Measurements from ENCODE around the gene PRDM1. TPM values are rescaled to one million over a fixed set of nuclear protein-coding genes. Genes with fewer than 3 reads are reported as not detected.
A peak's percentile ranks its signal among the peaks of the same experiment; 100 is the strongest.

Gene PRDM1
- total and polyA plus RNA-seq, 10 donors: 2.2 to 63.7 (median 42.3) TPM

DNA sequence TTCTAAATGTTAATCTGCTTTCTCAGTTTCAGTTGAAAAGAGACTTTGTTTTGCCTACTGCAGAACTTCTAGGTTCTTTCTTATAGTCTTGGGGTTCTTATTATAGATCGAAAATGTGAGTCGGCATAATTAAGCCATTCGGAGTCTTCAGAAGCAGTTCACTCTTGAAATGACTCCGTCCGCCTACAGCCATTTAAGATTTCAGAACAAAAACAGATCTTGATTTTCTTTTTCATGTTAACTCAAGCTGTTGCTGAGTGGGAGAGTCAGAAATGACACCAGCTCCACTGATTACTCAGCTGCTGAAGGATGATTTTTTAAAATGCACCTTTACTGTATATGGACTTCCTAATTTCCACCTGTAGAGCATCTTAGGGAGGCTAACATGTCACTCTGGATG, 15.9 kb downstream of the PRDM1 start:
- intact Hi-C loops (cut with DNase I; ENCODE audit: low total_unique reads): loop anchor here (10.0 kb wide), 1 partner anchor 123 kb away; no protein-coding TSS in a partner anchor
- Histone ChIP-seq H3K27ac (peak overlapping the region in 7 of 8 donors; percentile 8 to 96 (median 94)), H3K4me1 (peaks cover 9 to 88% (median 49%) of the 10 kb centered on the region in 6 donors), H3K4me3 (peak overlapping the region in 6 of 8 donors; percentile 10 to 72 (median 44)), H3K36me3 (peaks cover 0 to 55% (median 26%) of the 10 kb centered on the region in 6 donors), H3K27me3 (replicated peaks in 1 of 7) (no peaks in the 10 kb centered on the region), H3K9me3 (no peaks in the 10 kb centered on the region)
- 68 to 79% (median 74%) methylated on average over 5 of the region's 5 CpGs for WGBS, 5 donors
- TF ChIP-seq, protein P1, sequence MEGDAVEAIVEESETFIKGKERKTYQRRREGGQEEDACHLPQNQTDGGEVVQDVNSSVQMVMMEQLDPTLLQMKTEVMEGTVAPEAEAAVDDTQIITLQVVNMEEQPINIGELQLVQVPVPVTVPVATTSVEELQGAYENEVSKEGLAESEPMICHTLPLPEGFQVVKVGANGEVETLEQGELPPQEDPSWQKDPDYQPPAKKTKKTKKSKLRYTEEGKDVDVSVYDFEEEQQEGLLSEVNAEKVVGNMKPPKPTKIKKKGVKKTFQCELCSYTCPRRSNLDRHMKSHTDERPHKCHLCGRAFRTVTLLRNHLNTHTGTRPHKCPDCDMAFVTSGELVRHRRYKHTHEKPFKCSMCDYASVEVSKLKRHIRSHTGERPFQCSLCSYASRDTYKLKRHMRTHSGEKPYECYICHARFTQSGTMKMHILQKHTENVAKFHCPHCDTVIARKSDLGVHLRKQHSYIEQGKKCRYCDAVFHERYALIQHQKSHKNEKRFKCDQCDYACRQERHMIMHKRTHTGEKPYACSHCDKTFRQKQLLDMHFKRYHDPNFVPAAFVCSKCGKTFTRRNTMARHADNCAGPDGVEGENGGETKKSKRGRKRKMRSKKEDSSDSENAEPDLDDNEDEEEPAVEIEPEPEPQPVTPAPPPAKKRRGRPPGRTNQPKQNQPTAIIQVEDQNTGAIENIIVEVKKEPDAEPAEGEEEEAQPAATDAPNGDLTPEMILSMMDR (IDR thresholded peaks at IDR 0.05 in 8 of 11, conservative IDR thresholded peaks at IDR 0.05 in 3 of 11): no peak
- TF ChIP-seq POLR2A (IDR thresholded peaks at IDR 0.05) (no peak), POLR2AphosphoS5 (IDR thresholded peaks at IDR 0.05) (no peak)
- no peak for DNase-seq

DNA sequence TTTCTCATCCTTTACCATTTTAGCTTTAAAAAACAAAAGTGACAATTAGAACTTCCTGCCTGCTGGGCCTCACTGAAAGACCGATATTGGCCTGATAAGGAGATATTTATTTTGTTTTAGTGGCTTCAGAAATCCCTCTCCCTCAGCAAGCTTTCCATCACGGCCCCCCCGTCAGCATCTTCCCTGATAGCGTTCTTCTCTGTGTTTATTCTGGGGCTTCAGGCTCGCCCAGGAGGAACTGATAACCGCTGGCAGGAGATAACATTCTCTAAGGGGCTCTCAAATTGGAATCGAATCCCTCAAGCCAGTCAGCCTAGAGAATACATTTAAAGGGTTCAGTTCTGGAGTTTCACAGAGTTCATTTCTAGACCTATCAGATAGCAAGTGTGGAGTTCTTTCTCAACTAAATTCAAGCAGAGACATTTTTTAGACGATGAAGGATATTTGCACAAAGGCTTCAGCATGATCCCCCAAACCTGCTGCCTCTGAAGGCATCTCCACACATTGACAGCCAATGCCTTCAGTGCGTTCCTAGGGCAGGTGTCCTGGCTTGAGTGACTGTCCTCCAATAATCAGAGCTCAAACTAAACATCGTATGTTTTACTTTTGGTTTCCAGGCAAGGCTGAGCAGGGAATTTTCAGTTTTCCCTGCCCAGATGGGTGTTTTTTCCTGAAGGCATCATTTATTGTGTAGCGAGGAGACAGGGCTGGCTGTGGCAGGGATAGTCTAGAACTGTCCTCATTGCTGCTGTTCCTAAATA, 17.0 kb downstream of the PRDM1 start:
- intact Hi-C loops (cut with DNase I; ENCODE audit: low total_unique reads): loop anchor here (10.0 kb wide), 1 partner anchor 122 kb away; no protein-coding TSS in a partner anchor
- peak overlapping the region in 6 of 8 donors; percentile 13 to 72 (median 44) for H3K4me3 ChIP-seq
- H3K27me3 ChIP-seq (replicated peaks in 1 of 7): no peaks in the 10 kb centered on the region
- peaks cover 7 to 92% (median 47%) of the 10 kb centered on the region in 6 donors for H3K4me1 ChIP-seq
- no peak for TF ChIP-seq POLR2A (IDR thresholded peaks at IDR 0.05)
- TF ChIP-seq, protein P1 (IDR thresholded peaks at IDR 0.05 in 8 of 11, conservative IDR thresholded peaks at IDR 0.05 in 3 of 11): no peak
- TF ChIP-seq POLR2AphosphoS5 (IDR thresholded peaks at IDR 0.05): no peak
- H3K27ac ChIP-seq: peak overlapping the region in 7 of 8 donors; percentile 1 to 96 (median 94)
- WGBS, 5 donors: 58 to 72% (median 60%) methylated on average over 11 of the region's 11 CpGs
- no peaks in the 10 kb centered on the region for H3K9me3 ChIP-seq
- DNase-seq: no peak
- peaks cover 0 to 66% (median 30%) of the 10 kb centered on the region in 6 donors for H3K36me3 ChIP-seq

DNA sequence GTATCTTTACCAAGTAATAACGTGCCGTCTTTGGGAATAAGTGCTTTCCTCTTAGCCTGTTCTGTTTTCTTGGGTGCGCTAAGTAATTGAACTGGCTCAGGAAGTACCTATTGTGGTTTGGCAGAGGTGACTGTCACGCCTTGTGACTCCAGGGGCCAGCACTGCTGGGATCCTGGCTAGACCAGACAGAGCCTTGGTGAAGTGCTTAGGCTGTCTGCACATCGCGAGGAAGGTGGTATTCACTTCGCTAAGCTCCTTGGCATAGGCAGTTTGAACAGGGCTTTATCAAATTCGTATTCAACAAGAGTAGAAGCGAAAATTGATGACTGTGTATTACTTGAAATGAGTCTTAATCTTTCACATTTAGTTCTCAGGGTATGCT, 17.6 kb downstream of the PRDM1 start:
- H3K27ac ChIP-seq: peak overlapping the region in 7 of 8 donors; percentile 1 to 96 (median 94)
- intact Hi-C loops (cut with DNase I; ENCODE audit: low total_unique reads): loop anchor here (10.0 kb wide), 1 partner anchor 121 kb away; no protein-coding TSS in a partner anchor

More for the DNA sequence above, 17.6 kb downstream of the PRDM1 start:
- DNase-seq: no peak
- TF ChIP-seq, protein P1 (IDR thresholded peaks at IDR 0.05 in 8 of 11, conservative IDR thresholded peaks at IDR 0.05 in 3 of 11): no peak
- TF ChIP-seq POLR2AphosphoS5 (IDR thresholded peaks at IDR 0.05): peak in 2 of 3 donors; percentile 62 to 67
- H3K4me1 ChIP-seq: peaks cover 7 to 86% (median 45%) of the 10 kb centered on the region in 6 donors
- WGBS, 5 donors: 36 to 47% (median 40%) methylated on average over 9 of the region's 9 CpGs
- H3K9me3 ChIP-seq: no peaks in the 10 kb centered on the region
- H3K36me3 ChIP-seq: peaks cover 0 to 72% (median 30%) of the 10 kb centered on the region in 6 donors
- peak overlapping the region in 6 of 8 donors; percentile 13 to 72 (median 44) for H3K4me3 ChIP-seq
- no peaks in the 10 kb centered on the region for H3K27me3 ChIP-seq (replicated peaks in 1 of 7)
